Nucleus accumbens (tissue), 56 donors: ENCODE measurements around the gene WDR91.
"Not testable (repeated sequence)": the region's sequence is repeated elsewhere in the genome, so short reads cannot be mapped to it uniquely, and the experiment has no call there.

ENCODE experiments used
- DNase-seq, 56 donors: peaks; one replicate each; lab custom pipeline; 2025; lab: John Stamatoyannopoulos, UW

WDR91 gene

GRCh38 chr7:135234727-135235126 lies 23.4 kb upstream of the WDR91 start:
- no peak for DNase-seq

GRCh38 chr7:135234095-135234494 lies 22.8 kb upstream of the WDR91 start:
- DNase-seq, result not testable (repeated sequence)

- no peak for DNase-seq
Measured at GRCh38 chr7:135233570-135233969, 22.2 kb upstream of the WDR91 start, which contains the start of gene STRA8. TSS of gene STRA8 (plus strand) at chr7:135233838. CDS start at chr7:135240525, 6,687 bp downstream.

GRCh38 chr7:135232720-135233119 lies 21.4 kb upstream of the WDR91 start:
- no peak for DNase-seq

GRCh38 chr7:135232087-135232486 lies 20.8 kb upstream of the WDR91 start:
- DNase-seq, result no peak

- no peak for DNase-seq
Measured at GRCh38 chr7:135231686-135232085, 20.4 kb upstream of the WDR91 start.

- DNase-seq, result no peak
Measured at GRCh38 chr7:135224027-135224426, 12.7 kb upstream of the WDR91 start.

GRCh38 chr7:135217645-135218509 lies 6.6 kb upstream of the WDR91 start:
- DNase-seq, result no peak

- DNase-seq, result no peak
Measured at GRCh38 chr7:135215698-135216097, 4.4 kb upstream of the WDR91 start.

GRCh38 chr7:135215180-135215579 lies 3.9 kb upstream of the WDR91 start:
- no peak for DNase-seq

- DNase-seq, result no peak
Measured at GRCh38 chr7:135213831-135214230, 2.5 kb upstream of the WDR91 start.

GRCh38 chr7:135211946-135212685 lies 790 bp upstream of the WDR91 start:
- DNase-seq, result not testable (repeated sequence)

GRCh38 chr7:135210888-135211178 lies 493 bp downstream of the WDR91 start:
- peak in 3 of 56 donors; percentile 48 to 75 (median 55) for DNase-seq

- DNase-seq, result no peak
Measured at GRCh38 chr7:135209225-135209834, 2.0 kb downstream of the WDR91 start.

- DNase-seq, result no peak
Measured at GRCh38 chr7:135208102-135208793, 3.1 kb downstream of the WDR91 start.

- DNase-seq, result no peak
Measured at GRCh38 chr7:135207406-135208101, 3.8 kb downstream of the WDR91 start.

GRCh38 chr7:135206941-135207391 lies 4.4 kb downstream of the WDR91 start:
- DNase-seq, result no peak

GRCh38 chr7:135205850-135206249 lies 5.5 kb downstream of the WDR91 start:
- DNase-seq, result no peak

GRCh38 chr7:135204876-135205275 lies 6.5 kb downstream of the WDR91 start:
- DNase-seq, result no peak

GRCh38 chr7:135204341-135204749 lies 7.0 kb downstream of the WDR91 start:
- no peak for DNase-seq
